Astrocyte (in vitro differentiated cells and primary cell): ENCODE measurements around the gene MAP1LC3C.

Experiments
- CTCF ChIP-seq: IDR thresholded peaks from 2 replicates; pipeline ENCODE4 v1.5.1; 2011; ENCODE audit warnings: low read depth, mild to moderate bottlenecking, inconsistent platforms, low read length, moderate library complexity; ENCODE audit not compliant: insufficient read depth
- EZH2 ChIP-seq: IDR thresholded peaks from 2 replicates; pipeline ENCODE4 v1.6.1; 2012; ENCODE audit warnings: mild to moderate bottlenecking, low read length, inconsistent platforms; ENCODE audit not compliant: insufficient read depth

- TF ChIP-seq CTCF, result no peak
- no peak for TF ChIP-seq EZH2
These were observed 48.5 kb downstream of the MAP1LC3C start for GRCh38 chr1:241950390-241950789.
